Measurements from ENCODE around the gene SNX1.

The SNX1 gene

DNA sequence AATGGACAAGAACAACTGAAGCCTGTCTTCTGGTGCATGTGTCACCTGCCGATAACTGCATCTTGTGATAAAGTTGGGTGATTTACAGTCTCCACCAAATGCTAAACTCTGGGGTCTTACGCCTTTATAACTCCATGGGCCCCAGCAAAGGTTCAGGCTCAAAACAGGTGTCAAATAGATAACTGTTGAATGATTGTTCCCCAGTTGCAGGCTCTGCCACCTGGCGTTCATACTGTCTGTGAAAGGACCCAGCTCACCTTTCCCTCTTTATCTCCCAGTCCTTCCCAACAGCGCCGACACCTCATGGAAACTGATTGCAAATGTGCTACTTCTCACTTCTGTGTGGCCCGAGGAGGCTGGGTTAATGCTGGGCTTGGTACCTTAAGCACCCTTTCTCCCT is 47.5 kb downstream of the SNX1 start:
- TF ChIP-seq CTCF (IDR thresholded peaks at IDR 0.05; ENCODE audit: insufficient read depth, low read depth, low read length, missing control alignments): no peak
- DNase-seq (ENCODE audit: low read depth): no peak
- no peak overlapping the region for H3K4me3 ChIP-seq (ENCODE audit: low read depth, low read length)

DNA sequence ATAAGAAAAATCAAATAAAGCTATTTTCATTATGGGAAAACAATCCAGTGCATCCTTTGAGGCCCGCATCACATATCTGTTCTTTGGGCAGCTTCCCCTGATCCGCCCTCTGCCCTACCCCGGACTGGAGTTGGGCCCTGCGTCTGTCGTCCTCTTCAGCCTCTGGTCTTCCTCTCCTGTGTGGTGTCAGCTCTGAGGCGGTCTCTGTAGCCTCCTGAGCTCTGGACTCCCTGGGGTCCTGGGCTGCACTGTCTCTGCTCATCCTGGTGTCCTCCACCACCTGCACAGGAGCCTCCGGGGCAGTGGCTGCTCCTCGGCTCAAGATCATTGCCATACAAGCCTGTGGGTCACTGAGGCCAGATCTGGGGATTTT is 48.4 kb downstream of the SNX1 start:
- DNase-seq (ENCODE audit: low read depth): no peak
- H3K4me3 ChIP-seq (ENCODE audit: low read depth, low read length): peak overlapping the region; percentile 41
- TF ChIP-seq CTCF (IDR thresholded peaks at IDR 0.05; ENCODE audit: insufficient read depth, low read depth, low read length, missing control alignments): no peak

DNA sequence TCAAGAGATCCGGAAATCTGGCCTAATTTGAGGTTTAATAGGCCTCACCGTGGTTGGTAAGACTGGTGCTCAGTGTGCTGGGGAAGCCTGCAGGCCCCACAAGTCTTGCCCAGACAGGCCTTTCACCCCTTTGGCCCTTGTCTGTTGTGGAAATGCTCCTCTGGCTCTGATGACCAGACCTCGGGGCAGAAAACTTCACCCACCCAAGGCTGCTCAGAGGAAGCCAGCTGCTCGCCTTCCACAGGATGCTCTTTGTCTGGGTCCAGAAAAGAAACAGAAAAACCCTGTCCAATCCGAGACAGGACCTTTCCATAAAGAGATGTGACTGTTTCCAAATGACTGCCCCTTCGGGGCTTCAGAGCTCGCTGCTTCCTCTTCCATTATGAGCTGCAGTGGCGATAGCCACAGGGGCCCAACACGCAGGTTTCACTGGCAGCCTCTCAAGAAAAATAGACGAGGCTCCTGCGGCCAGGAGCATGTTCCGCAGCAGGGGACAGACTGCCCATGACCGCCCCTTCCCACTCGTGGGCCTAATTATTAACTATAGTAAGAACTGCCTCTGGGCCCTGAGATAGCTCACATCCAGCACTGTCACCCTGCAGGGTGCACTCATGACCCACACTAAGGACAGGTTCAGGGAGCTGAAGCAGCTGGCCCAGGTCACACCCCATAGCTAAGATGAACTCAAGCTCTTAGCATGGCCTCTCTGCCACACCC is 48.9 kb downstream of the SNX1 start:
- H3K4me3 ChIP-seq (ENCODE audit: low read depth, low read length): peak overlapping the region; percentile 41
- peak; percentile 90 for DNase-seq (ENCODE audit: low read depth)
- TF ChIP-seq CTCF (IDR thresholded peaks at IDR 0.05; ENCODE audit: insufficient read depth, low read depth, low read length, missing control alignments): no peak

GRCh38 chr15:64146041-64146440 is 50.3 kb downstream of the SNX1 start:
- no peak for DNase-seq (ENCODE audit: low read depth)
- H3K4me3 ChIP-seq (ENCODE audit: low read depth, low read length): no peak overlapping the region
- TF ChIP-seq CTCF (IDR thresholded peaks at IDR 0.05; ENCODE audit: insufficient read depth, low read depth, low read length, missing control alignments): no peak

DNA sequence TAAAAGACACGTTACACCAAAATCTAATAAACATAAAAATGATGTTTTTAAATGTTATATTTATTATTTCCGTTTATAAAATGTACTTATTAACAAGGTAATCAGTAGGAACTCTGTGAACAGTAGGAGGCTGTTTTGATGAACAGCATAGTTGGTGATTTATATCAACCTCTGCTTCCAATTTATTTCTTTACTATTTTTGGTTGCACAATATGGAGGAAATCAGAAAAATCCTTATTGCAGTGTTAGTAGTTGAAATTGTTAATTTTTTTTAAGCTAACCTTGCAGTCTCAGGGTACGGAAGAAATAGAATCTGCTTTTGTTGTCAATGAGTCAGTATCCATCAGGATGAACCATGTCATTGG is 50.7 kb downstream of the SNX1 start:
- no peak for TF ChIP-seq CTCF (IDR thresholded peaks at IDR 0.05; ENCODE audit: insufficient read depth, low read depth, low read length, missing control alignments)
- no peak overlapping the region for H3K4me3 ChIP-seq (ENCODE audit: low read depth, low read length)
- no peak for DNase-seq (ENCODE audit: low read depth)

GRCh38 chr15:64146885-64147681 is 51.3 kb downstream of the SNX1 start:
- no peak for TF ChIP-seq CTCF (IDR thresholded peaks at IDR 0.05; ENCODE audit: insufficient read depth, low read depth, low read length, missing control alignments)
- no peak overlapping the region for H3K4me3 ChIP-seq (ENCODE audit: low read depth, low read length)
- no peak for DNase-seq (ENCODE audit: low read depth)

All from GM12865 (cell line).